GM21447 (cell line): ENCODE measurements around the gene TMEM44.
"Not testable (repeated sequence)": the region's sequence is repeated elsewhere in the genome, so short reads cannot be mapped to it uniquely, and the experiment has no call there.

ENCODE experiments used
- ATAC-seq: cut with Tn5 transposase; IDR thresholded peaks from one replicate; pipeline ENCODE4 v1.9.1; 2021; ENCODE audit not compliant: unreplicated experiment

The TMEM44 gene

GRCh38 chr3:194610689-194611088 lies 22.5 kb downstream of the TMEM44 start:
- ATAC-seq = no peak

GRCh38 chr3:194609601-194610000 lies 23.6 kb downstream of the TMEM44 start:
- ATAC-seq = no peak

GRCh38 chr3:194608981-194609380 lies 24.2 kb downstream of the TMEM44 start:
- ATAC-seq = no peak

- no peak for ATAC-seq
These were observed 25.4 kb downstream of the TMEM44 start for GRCh38 chr3:194607592-194608389.

- no peak for ATAC-seq
These were observed 26.3 kb downstream of the TMEM44 start for GRCh38 chr3:194606941-194607340.

- no peak for ATAC-seq
These were observed 27.1 kb downstream of the TMEM44 start for GRCh38 chr3:194606163-194606562.

- ATAC-seq = not testable (repeated sequence)
These were observed 27.9 kb downstream of the TMEM44 start for GRCh38 chr3:194605314-194605713.

- ATAC-seq = no peak
These were observed 28.4 kb downstream of the TMEM44 start for GRCh38 chr3:194604837-194605236.

- no peak for ATAC-seq
These were observed 29.1 kb downstream of the TMEM44 start for GRCh38 chr3:194604126-194604525.

- no peak for ATAC-seq
These were observed 30.5 kb downstream of the TMEM44 start for GRCh38 chr3:194602669-194603171.

GRCh38 chr3:194598771-194599557 lies 34.3 kb downstream of the TMEM44 start:
- no peak for ATAC-seq

GRCh38 chr3:194596906-194597305 lies 36.3 kb downstream of the TMEM44 start:
- no peak for ATAC-seq

- peak; percentile 52 for ATAC-seq
These were observed 40.1 kb downstream of the TMEM44 start for GRCh38 chr3:194592798-194593752.

- ATAC-seq = no peak
These were observed 44.5 kb downstream of the TMEM44 start for GRCh38 chr3:194588741-194589140.

GRCh38 chr3:194588236-194588635 lies 45.0 kb downstream of the TMEM44 start:
- ATAC-seq = no peak

- ATAC-seq = no peak
These were observed 45.7 kb downstream of the TMEM44 start for GRCh38 chr3:194587438-194587931.

GRCh38 chr3:194586836-194587235 lies 46.4 kb downstream of the TMEM44 start:
- ATAC-seq = no peak

- ATAC-seq = no peak
These were observed 47.3 kb downstream of the TMEM44 start for GRCh38 chr3:194585880-194586281.

GRCh38 chr3:194584866-194585265 lies 48.4 kb downstream of the TMEM44 start:
- no peak for ATAC-seq

GRCh38 chr3:194584320-194584776 lies 48.9 kb downstream of the TMEM44 start:
- ATAC-seq = peak; percentile 17
